ENCODE measurements around the gene TAOK1.

Gene TAOK1

GRCh38 chr17:29526322-29526721 lies 136.2 kb downstream of the TAOK1 start:
- TF ChIP-seq CTCF (conservative IDR thresholded peaks at IDR 0.05; ENCODE audit: low read depth, low read length), result no peak
- no peak overlapping the region for H3K4me3 ChIP-seq (ENCODE audit: low read length)
- no peak for DNase-seq (ENCODE audit: low read depth)

- TF ChIP-seq CTCF (conservative IDR thresholded peaks at IDR 0.05; ENCODE audit: low read depth, low read length), result no peak
- DNase-seq (ENCODE audit: low read depth), result no peak
- H3K4me3 ChIP-seq (ENCODE audit: low read length), result no peak overlapping the region
These were observed 143.8 kb downstream of the TAOK1 start for GRCh38 chr17:29533976-29534375.

- no peak overlapping the region for H3K4me3 ChIP-seq (ENCODE audit: low read length)
- DNase-seq (ENCODE audit: low read depth), result no peak
- TF ChIP-seq CTCF (conservative IDR thresholded peaks at IDR 0.05; ENCODE audit: low read depth, low read length), result no peak
These were observed 153.9 kb downstream of the TAOK1 start for GRCh38 chr17:29544066-29544465.

- no peak for TF ChIP-seq CTCF (conservative IDR thresholded peaks at IDR 0.05; ENCODE audit: low read depth, low read length)
- H3K4me3 ChIP-seq (ENCODE audit: low read length), result no peak overlapping the region
- DNase-seq (ENCODE audit: low read depth), result no peak
These were observed 155.9 kb downstream of the TAOK1 start for GRCh38 chr17:29546085-29546484.

- TF ChIP-seq CTCF (conservative IDR thresholded peaks at IDR 0.05; ENCODE audit: low read depth, low read length), result no peak
- no peak overlapping the region for H3K4me3 ChIP-seq (ENCODE audit: low read length)
- no peak for DNase-seq (ENCODE audit: low read depth)
These were observed 156.7 kb downstream of the TAOK1 start for GRCh38 chr17:29546830-29547229.

- H3K4me3 ChIP-seq (ENCODE audit: low read length), result no peak overlapping the region
- DNase-seq (ENCODE audit: low read depth), result no peak
- TF ChIP-seq CTCF (conservative IDR thresholded peaks at IDR 0.05; ENCODE audit: low read depth, low read length), result no peak
These were observed 159.2 kb downstream of the TAOK1 start for GRCh38 chr17:29549177-29549923.

- DNase-seq (ENCODE audit: low read depth), result no peak
- no peak for TF ChIP-seq CTCF (conservative IDR thresholded peaks at IDR 0.05; ENCODE audit: low read depth, low read length)
- H3K4me3 ChIP-seq (ENCODE audit: low read length), result no peak overlapping the region
These were observed 165.7 kb downstream of the TAOK1 start for GRCh38 chr17:29555840-29556239.
